ENCODE results near the gene DNM3.

DNA sequence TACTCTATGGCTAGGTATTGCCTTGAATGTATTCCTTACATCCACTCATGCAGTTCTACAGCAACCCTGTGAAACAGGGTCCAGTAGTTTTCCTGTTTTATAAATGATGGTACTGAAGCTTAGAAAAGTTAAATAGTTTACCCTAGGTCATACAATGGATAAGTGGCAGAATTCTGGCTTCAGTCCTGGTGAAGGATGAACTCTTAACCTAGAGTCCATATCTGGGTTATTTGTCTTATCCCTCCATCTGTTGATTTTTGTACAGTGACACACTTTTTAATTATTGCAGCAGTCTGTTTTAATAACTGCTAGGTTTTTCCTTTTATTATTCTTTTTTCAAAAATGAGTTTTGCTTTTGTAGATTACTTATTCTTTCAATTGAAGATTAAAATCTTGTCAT lies 263.9 kb downstream of the DNM3 start:
- TF ChIP-seq, protein P1, sequence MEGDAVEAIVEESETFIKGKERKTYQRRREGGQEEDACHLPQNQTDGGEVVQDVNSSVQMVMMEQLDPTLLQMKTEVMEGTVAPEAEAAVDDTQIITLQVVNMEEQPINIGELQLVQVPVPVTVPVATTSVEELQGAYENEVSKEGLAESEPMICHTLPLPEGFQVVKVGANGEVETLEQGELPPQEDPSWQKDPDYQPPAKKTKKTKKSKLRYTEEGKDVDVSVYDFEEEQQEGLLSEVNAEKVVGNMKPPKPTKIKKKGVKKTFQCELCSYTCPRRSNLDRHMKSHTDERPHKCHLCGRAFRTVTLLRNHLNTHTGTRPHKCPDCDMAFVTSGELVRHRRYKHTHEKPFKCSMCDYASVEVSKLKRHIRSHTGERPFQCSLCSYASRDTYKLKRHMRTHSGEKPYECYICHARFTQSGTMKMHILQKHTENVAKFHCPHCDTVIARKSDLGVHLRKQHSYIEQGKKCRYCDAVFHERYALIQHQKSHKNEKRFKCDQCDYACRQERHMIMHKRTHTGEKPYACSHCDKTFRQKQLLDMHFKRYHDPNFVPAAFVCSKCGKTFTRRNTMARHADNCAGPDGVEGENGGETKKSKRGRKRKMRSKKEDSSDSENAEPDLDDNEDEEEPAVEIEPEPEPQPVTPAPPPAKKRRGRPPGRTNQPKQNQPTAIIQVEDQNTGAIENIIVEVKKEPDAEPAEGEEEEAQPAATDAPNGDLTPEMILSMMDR (IDR thresholded peaks at IDR 0.05; ENCODE audit: low read length): no peak
- no peak for TF ChIP-seq EZH2 (optimal IDR thresholded peaks at IDR 0.05; ENCODE audit: low read depth, low read length)
